HepG2 (cell line): Measurements from ENCODE around the gene SUPT6H. TPM values are rescaled to one million over a fixed set of nuclear protein-coding genes. Genes with fewer than 3 reads are reported as not detected.

ENCODE experiments used
- ARID2 ChIP-seq: sonication (generic); formaldehyde crosslinking; IDR thresholded peaks from 2 replicates; pipeline ENCODE4 v1.8.1; 2022; ENCODE audit warnings: mild to moderate bottlenecking, missing genetic modification reagents, borderline replicate concordance
- DR1 ChIP-seq: sonication (generic); formaldehyde crosslinking; IDR thresholded peaks from 2 replicates; pipeline ENCODE4 v1.8.0; 2021; ENCODE audit warnings: mild to moderate bottlenecking, missing genetic modification reagents, inconsistent platforms
- FOSL1 ChIP-seq: sonication (generic); formaldehyde crosslinking; IDR thresholded peaks from 2 replicates; pipeline ENCODE4 v1.9.0; 2021; ENCODE audit warnings: missing genetic modification reagents, borderline replicate concordance
- HMG20A ChIP-seq: IDR thresholded peaks from 2 replicates; pipeline ENCODE4 v1.6.1; 2016; ENCODE audit warnings: borderline replicate concordance
- HOXA3 ChIP-seq: sonication (generic); formaldehyde crosslinking; IDR thresholded peaks from 2 replicates; pipeline ENCODE4 v1.5.0; 2020; ENCODE audit warnings: missing genetic modification reagents
- JARID2 ChIP-seq: sonication (generic); formaldehyde crosslinking; IDR thresholded peaks from 2 replicates; pipeline ENCODE4 v1.8.1; 2023; ENCODE audit warnings: missing genetic modification reagents, inconsistent platforms; ENCODE audit not compliant: insufficient replicate concordance
- NCOR1 ChIP-seq: fragments of 200-600 bp; sonication (generic); IDR thresholded peaks from 2 replicates; pipeline ENCODE4 v1.7.0; 2017; ENCODE audit warnings: antibody characterized with exemption, low read length, borderline replicate concordance
- NFYB ChIP-seq: sonication (generic); formaldehyde crosslinking; IDR thresholded peaks from 2 replicates; pipeline ENCODE4 v1.4.0; 2020; ENCODE audit warnings: missing genetic modification reagents
- PHB2 ChIP-seq: fragments of 450-650 bp; IDR thresholded peaks from 2 replicates; pipeline ENCODE4 v1.6.1; 2018; ENCODE audit not compliant: partially characterized antibody
- PTBP1 ChIP-seq: fragments of 200-400 bp; formaldehyde crosslinking; IDR thresholded peaks from 2 replicates; pipeline ENCODE4 v1.6.1; 2018; ENCODE audit warnings: low read length, low read depth; ENCODE audit not compliant: poor library complexity, severe bottlenecking
- RBFOX2 ChIP-seq: fragments of 200-400 bp; formaldehyde crosslinking; IDR thresholded peaks from 2 replicates; pipeline ENCODE4 v1.6.1; 2017; ENCODE audit warnings: low read depth, mild to moderate bottlenecking, low read length
- SOX13 ChIP-seq, 3 experiments: fragments of 450-650 bp in 1 of 3; sonication (generic) in 1 of 3; formaldehyde crosslinking in 1 of 3; IDR thresholded peaks in 2 of 3; conservative IDR thresholded peaks in 1 of 3; 2 replicates each; pipeline versions ENCODE4 v1.5.0 to v1.6.1; 2016 to 2020; ENCODE audit warnings: antibody characterized with exemption in 1 of 3, mild to moderate bottlenecking in 1 of 3, missing compliant biosample characterization in 1 of 3, missing genetic modification reagents in 1 of 3, moderate library complexity in 1 of 3
- TAF1 ChIP-seq: sonication (generic); formaldehyde crosslinking; IDR thresholded peaks from 2 replicates; pipeline ENCODE4 v1.4.0; 2020; ENCODE audit warnings: missing genetic modification reagents
- TRAFD1 ChIP-seq: sonication (generic); formaldehyde crosslinking; IDR thresholded peaks from 2 replicates; pipeline ENCODE4 v1.5.1; 2020; ENCODE audit warnings: missing genetic modification reagents, mild to moderate bottlenecking, borderline replicate concordance
- WIZ ChIP-seq: sonication (generic); formaldehyde crosslinking; IDR thresholded peaks from 2 replicates; pipeline ENCODE4 v1.5.1; 2020; ENCODE audit warnings: mild to moderate bottlenecking, missing genetic modification reagents
- ZFP36L2 ChIP-seq: sonication (generic); formaldehyde crosslinking; IDR thresholded peaks from 2 replicates; pipeline ENCODE4 v1.4.0; 2020; ENCODE audit warnings: missing genetic modification reagents
- ZGPAT ChIP-seq: IDR thresholded peaks from 2 replicates; pipeline ENCODE4 v1.6.1; 2016; ENCODE audit warnings: mild to moderate bottlenecking
- ZNF326 ChIP-seq: sonication (generic); formaldehyde crosslinking; IDR thresholded peaks from 2 replicates; pipeline ENCODE4 v1.4.0; 2020; ENCODE audit warnings: missing genetic modification reagents, borderline replicate concordance
- ZNF337 ChIP-seq: sonication (generic); formaldehyde crosslinking; IDR thresholded peaks from 2 replicates; pipeline ENCODE4 v1.5.1; 2020; ENCODE audit warnings: missing genetic modification reagents, low read depth, mild to moderate bottlenecking, borderline replicate concordance
- ZNF382 ChIP-seq: sonication (generic); formaldehyde crosslinking; IDR thresholded peaks from 2 replicates; pipeline ENCODE4 v1.5.0; 2020; ENCODE audit warnings: missing genetic modification reagents, mild to moderate bottlenecking, borderline replicate concordance
- ZNF569 ChIP-seq: sonication (generic); formaldehyde crosslinking; IDR thresholded peaks from 2 replicates; pipeline ENCODE4 v1.5.0; 2020; ENCODE audit warnings: mild to moderate bottlenecking, missing genetic modification reagents, moderate library complexity, borderline replicate concordance
- ZNF775 ChIP-seq: sonication (generic); formaldehyde crosslinking; IDR thresholded peaks from 2 replicates; pipeline ENCODE4 v1.4.0; 2020; ENCODE audit warnings: missing genetic modification reagents, mild to moderate bottlenecking, moderate library complexity, borderline replicate concordance
- polyA plus RNA-seq, 8 experiments: library from polyadenylated mRNA; depleted of rRNA in 3 of 8; stranded (reverse) in 7 of 8; unstranded in 1 of 8; fragments of >200 nt; fragmentation: Illumina TruSeq in 4 of 8; extraction: Trizol in 4 of 8; gene quantifications; 2 replicates each; pipeline versions ENCODE4 v1.2.1 to v1.2.3, GENCODE V29; 2011 to 2016; ENCODE audit warnings: low read depth in 4 of 8, missing spikeins in 1 of 8, mixed read lengths in 1 of 8; ENCODE audit not compliant: insufficient read depth in 1 of 8
- total RNA-seq, 5 experiments: library from RNA; depleted of rRNA; stranded (reverse); fragments of >200 nt; fragmentation: Illumina TruSeq; extraction: Trizol; gene quantifications; 2 replicates each; pipeline ENCODE4 v1.2.3, GENCODE V29; 2016; ENCODE audit warnings: low read depth in 1 of 5
- TF ChIP-seq, protein P1 (sequence below): sonication (generic); formaldehyde crosslinking; IDR thresholded peaks from 2 replicates; pipeline ENCODE4 v1.8.0; 2022; ENCODE audit warnings: mild to moderate bottlenecking, missing genetic modification reagents, moderate library complexity

The SUPT6H gene
- total and polyA plus RNA-seq, 2 of the 13 experiments (the other 11 are each of a cell fraction or from before 2014, with no cell fraction given) = 32.7 to 39.9 TPM

GRCh38 chr17:28728364-28729200, 66.6 kb downstream of the SUPT6H start, which contains the start of gene NEK8 (continued):
- TF ChIP-seq PTBP1 (peak; percentile 79), WIZ (CRISPR knock-in tag) (no peak), ZNF337 (no peak), ZGPAT (CRISPR knock-in tag) (no peak), JARID2 (CRISPR knock-in tag) (no peak), NCOR1 (no peak), TAF1 (CRISPR knock-in tag) (peak; percentile 75), NFYB (no peak; the same call in 1 of the 2 replicates), ZFP36L2 (CRISPR knock-in tag) (no peak), ZNF569 (CRISPR knock-in tag) (no peak), FOSL1 (no peak), RBFOX2 (peak; percentile 94), ZNF326 (CRISPR knock-in tag) (0 out of 2 replicates have a peak, but pooled peaks have one; percentile 41), DR1 (no peak), SOX13 (IDR thresholded peaks at IDR 0.05) (no peak), SOX13 (CRISPR knock-in tag; conservative IDR thresholded peaks at IDR 0.05 in 1 of 2, IDR thresholded peaks at IDR 0.05 in 1 of 2) (no peak), HMG20A (CRISPR knock-in tag) (no peak), ZNF775 (CRISPR knock-in tag) (0 out of 2 replicates have a peak, but pooled peaks have one; percentile 8), PHB2 (no peak), ARID2 (CRISPR knock-in tag) (peak; percentile 33; the same call in 1 of the 2 replicates), HOXA3 (CRISPR knock-in tag) (peak; percentile 56), ZNF382 (CRISPR knock-in tag) (no peak), TRAFD1 (CRISPR knock-in tag) (no peak)
- TF ChIP-seq, protein P1, sequence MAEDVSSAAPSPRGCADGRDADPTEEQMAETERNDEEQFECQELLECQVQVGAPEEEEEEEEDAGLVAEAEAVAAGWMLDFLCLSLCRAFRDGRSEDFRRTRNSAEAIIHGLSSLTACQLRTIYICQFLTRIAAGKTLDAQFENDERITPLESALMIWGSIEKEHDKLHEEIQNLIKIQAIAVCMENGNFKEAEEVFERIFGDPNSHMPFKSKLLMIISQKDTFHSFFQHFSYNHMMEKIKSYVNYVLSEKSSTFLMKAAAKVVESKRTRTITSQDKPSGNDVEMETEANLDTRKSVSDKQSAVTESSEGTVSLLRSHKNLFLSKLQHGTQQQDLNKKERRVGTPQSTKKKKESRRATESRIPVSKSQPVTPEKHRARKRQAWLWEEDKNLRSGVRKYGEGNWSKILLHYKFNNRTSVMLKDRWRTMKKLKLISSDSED (CRISPR knock-in tag) = no peak
